MM.1S (cell line): Measurements from ENCODE around the gene KLC1.

Source experiments
- DNase-seq: peaks from one replicate; pipeline ENCODE4 v3.0.0-alpha.2; 2015
- H2AFZ ChIP-seq: fragments of 300-600 bp; sonication (generic); 2 replicates; pipeline ENCODE4 v1.6.0; 2016; ENCODE audit warnings: antibody characterized with exemption, low read length
- H3F3A ChIP-seq: fragments of 300-600 bp; sonication (generic); 2 replicates; pipeline ENCODE4 v1.6.1; 2016; ENCODE audit warnings: mild to moderate bottlenecking, antibody characterized with exemption, low read length, moderate library complexity, mixed read lengths; ENCODE audit not compliant: insufficient read depth
- H3K27ac ChIP-seq: fragments of 300-600 bp; sonication (generic); 2 replicates; pipeline ENCODE4 v1.5.1; 2016; ENCODE audit warnings: mild to moderate bottlenecking, low read length
- H3K27me3 ChIP-seq: fragments of 300-600 bp; sonication (generic); replicated peaks from 2 replicates; pipeline ENCODE4 v1.6.0; 2016; ENCODE audit warnings: low read length; ENCODE audit not compliant: insufficient read depth
- H3K36me3 ChIP-seq: fragments of 300-600 bp; sonication (generic); replicated peaks from 2 replicates; pipeline ENCODE4 v1.6.1; 2016; ENCODE audit warnings: mild to moderate bottlenecking, low read length, mixed read lengths; ENCODE audit not compliant: insufficient read depth
- H3K4me1 ChIP-seq: fragments of 300-600 bp; sonication (generic); 2 replicates; pipeline ENCODE4 v1.6.1; 2016; ENCODE audit warnings: low read length, mixed read lengths
- H3K4me2 ChIP-seq: fragments of 300-600 bp; sonication (generic); 2 replicates; pipeline ENCODE4 v1.6.0; 2016; ENCODE audit warnings: low read depth, low read length
- H3K4me3 ChIP-seq: fragments of 300-600 bp; sonication (generic); 2 replicates; pipeline ENCODE4 v1.5.1; 2016; ENCODE audit warnings: low read length, mixed read lengths
- H3K79me2 ChIP-seq: fragments of 300-600 bp; sonication (generic); 2 replicates; pipeline ENCODE4 v1.6.1; 2016; ENCODE audit warnings: mixed run types, low read length, mixed read lengths
- H3K9ac ChIP-seq: fragments of 300-600 bp; sonication (generic); 2 replicates; pipeline ENCODE4 v1.6.1; 2016; ENCODE audit warnings: low read length, mixed read lengths
- H3K9me2 ChIP-seq: fragments of 300-600 bp; sonication (generic); replicated peaks from 2 replicates; pipeline ENCODE4 v1.6.1; 2016; ENCODE audit warnings: mild to moderate bottlenecking, low read length, mixed read lengths; ENCODE audit not compliant: insufficient read depth
- H3K9me3 ChIP-seq: fragments of 300-600 bp; sonication (generic); replicated peaks from 2 replicates; pipeline ENCODE4 v1.6.1; 2016; ENCODE audit warnings: mild to moderate bottlenecking, low read length, mixed read lengths; ENCODE audit not compliant: insufficient read depth
- H4K20me1 ChIP-seq: fragments of 300-600 bp; sonication (generic); 2 replicates; pipeline ENCODE4 v1.6.1; 2016; ENCODE audit warnings: mild to moderate bottlenecking, low read length, moderate library complexity, mixed read lengths; ENCODE audit not compliant: insufficient read depth
- CTCF ChIP-seq: fragments of 300-600 bp; sonication (generic); IDR thresholded peaks from 2 replicates; pipeline ENCODE4 v1.5.1; 2016; ENCODE audit warnings: antibody characterized with exemption, low read length, mixed read lengths
- EZH2 ChIP-seq: fragments of 300-600 bp; sonication (generic); optimal IDR thresholded peaks from 2 replicates; pipeline ENCODE3; 2017; ENCODE audit warnings: low read depth, mild to moderate bottlenecking, antibody characterized with exemption, low read length, mixed read lengths
- EZH2phosphoT487 ChIP-seq: fragments of 300-600 bp; sonication (generic); IDR thresholded peaks from 2 replicates; pipeline ENCODE4 v1.6.1; 2018; ENCODE audit warnings: antibody characterized with exemption, low read length

The KLC1 gene

DNA sequence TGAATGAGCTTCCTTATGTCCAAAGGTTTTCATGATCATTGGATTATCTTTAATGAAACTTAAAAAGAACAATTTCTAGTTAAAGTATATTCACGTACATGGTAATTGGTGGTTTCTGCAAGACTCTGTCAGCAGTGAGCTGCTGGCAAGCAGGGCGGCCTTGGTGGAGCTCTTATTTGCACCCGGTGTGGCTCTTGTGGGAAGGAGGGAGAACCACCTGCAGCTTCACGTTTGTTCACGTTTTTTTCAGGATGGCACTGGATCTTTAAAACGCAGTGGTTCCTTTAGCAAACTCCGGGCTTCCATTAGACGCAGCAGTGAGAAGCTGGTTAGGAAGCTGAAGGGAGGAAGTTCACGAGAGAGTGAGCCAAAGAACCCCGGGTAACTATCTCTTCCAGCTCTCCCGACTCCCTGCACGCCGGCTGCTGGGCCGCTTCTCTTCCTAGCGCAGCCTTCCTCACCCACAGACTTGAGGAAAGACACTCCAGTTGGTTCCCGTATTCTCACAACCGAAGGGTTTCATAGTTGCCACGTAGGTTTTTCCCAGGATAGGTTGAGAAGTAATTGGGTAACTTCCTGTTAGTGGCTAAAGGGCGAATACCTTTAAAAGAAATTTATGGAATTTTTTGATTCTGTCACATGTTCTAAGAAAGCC is 57.9 kb downstream of the KLC1 start:
- no peak overlapping the region for H3K9ac ChIP-seq
- H3K79me2 ChIP-seq: no peaks in the 10 kb centered on the region
- no peak overlapping the region for H3K27ac ChIP-seq
- no peak overlapping the region for H3K4me2 ChIP-seq
- TF ChIP-seq EZH2phosphoT487 (no peak), EZH2 (no peak), CTCF (no peak)
- no peak overlapping the region for H2AFZ ChIP-seq
- no peaks in the 10 kb centered on the region for H3K27me3 ChIP-seq
- no peaks in the 10 kb centered on the region for H3K9me3 ChIP-seq
- H3K9me2 ChIP-seq: no peaks in the 10 kb centered on the region
- no peaks in the 10 kb centered on the region for H3F3A ChIP-seq
- no peaks in the 10 kb centered on the region for H3K36me3 ChIP-seq
- no peaks in the 10 kb centered on the region for H3K4me1 ChIP-seq
- DNase-seq: no peak
- H4K20me1 ChIP-seq: no peaks in the 10 kb centered on the region
- H3K4me3 ChIP-seq: no peak overlapping the region

DNA sequence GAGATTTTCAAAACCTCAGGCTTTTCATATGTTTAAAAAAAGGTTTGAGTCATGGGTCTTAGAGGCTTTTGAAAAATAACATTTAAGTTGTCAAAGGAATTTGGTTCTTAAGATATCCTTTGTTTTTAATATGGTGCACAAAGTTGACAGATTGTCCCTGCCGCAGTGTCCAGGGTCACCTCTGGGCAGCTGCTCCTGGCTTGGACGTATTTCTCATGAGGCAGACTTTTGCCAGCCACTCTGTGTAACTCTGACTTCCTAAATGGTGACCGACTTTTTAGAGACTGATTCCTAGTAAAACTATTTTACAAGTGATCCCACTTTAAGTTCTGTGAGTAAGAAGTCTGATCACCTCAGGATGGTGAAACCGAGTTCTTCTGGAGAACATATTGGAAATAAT is 58.7 kb downstream of the KLC1 start:
- no peak overlapping the region for H3K4me3 ChIP-seq
- H3K9me3 ChIP-seq: no peaks in the 10 kb centered on the region
- no peaks in the 10 kb centered on the region for H4K20me1 ChIP-seq
- TF ChIP-seq CTCF (no peak), EZH2 (no peak), EZH2phosphoT487 (no peak)
- H2AFZ ChIP-seq: no peak overlapping the region
- no peaks in the 10 kb centered on the region for H3K9me2 ChIP-seq
- no peaks in the 10 kb centered on the region for H3K79me2 ChIP-seq
- H3K4me1 ChIP-seq: no peaks in the 10 kb centered on the region
- no peaks in the 10 kb centered on the region for H3K36me3 ChIP-seq
- H3K9ac ChIP-seq: no peak overlapping the region
- no peaks in the 10 kb centered on the region for H3F3A ChIP-seq
- DNase-seq: no peak
- no peak overlapping the region for H3K27ac ChIP-seq
- no peak overlapping the region for H3K4me2 ChIP-seq
- H3K27me3 ChIP-seq: no peaks in the 10 kb centered on the region

- TF ChIP-seq EZH2phosphoT487: no peak
- TF ChIP-seq CTCF: no peak
- TF ChIP-seq EZH2: no peak
- Histone ChIP-seq H3K4me2 (no peak overlapping the region), H2AFZ (no peak overlapping the region), H3K9me2 (no peaks in the 10 kb centered on the region), H3K27me3 (no peaks in the 10 kb centered on the region), H4K20me1 (no peaks in the 10 kb centered on the region), H3K9ac (no peak overlapping the region), H3F3A (no peaks in the 10 kb centered on the region), H3K9me3 (no peaks in the 10 kb centered on the region), H3K79me2 (no peaks in the 10 kb centered on the region), H3K36me3 (no peaks in the 10 kb centered on the region), H3K4me3 (no peak overlapping the region), H3K27ac (no peak overlapping the region), H3K4me1 (no peaks in the 10 kb centered on the region)
- no peak for DNase-seq
Observed at GRCh38 chr14:103688441-103688840, 59.4 kb downstream of the KLC1 start.
